Central memory CD8-positive, alpha-beta T cell (primary cell): ENCODE data around the gene GRK1.
"Not testable (repeated sequence)": the region's sequence is repeated elsewhere in the genome, so short reads cannot be mapped to it uniquely, and the experiment has no call there.

Source experiments
- ATAC-seq: fragments of 150-1000 bp; cut with Tn5 transposase; replicated peaks from 2 replicates; pipeline ENCODE4 v1.10.0; 2022; ENCODE audit warnings: mild to moderate bottlenecking, moderate FRiP score, moderate number of reproducible peaks; ENCODE audit not compliant: poor library complexity, severe bottlenecking; ENCODE audit errors: extremely low read depth
- DNase-seq, 2 donors: peaks; one replicate each; pipeline ENCODE4 v3.0.0; 2021; ENCODE audit warnings: low spot score in 2 of 2
- H3K27ac Mint-ChIP-seq: one replicate; pipeline ENCODE4 v1.8.0; 2022; ENCODE audit warnings: low read depth, mild to moderate bottlenecking, moderate library complexity, mixed read lengths
- H3K27me3 Mint-ChIP-seq: one replicate; pipeline ENCODE4 v1.8.0; 2022; ENCODE audit warnings: mixed read lengths
- H3K36me3 Mint-ChIP-seq: one replicate; pipeline ENCODE4 v1.8.0; 2022; ENCODE audit warnings: mild to moderate bottlenecking, moderate library complexity, mixed read lengths; ENCODE audit not compliant: insufficient read depth
- H3K4me1 Mint-ChIP-seq: one replicate; pipeline ENCODE4 v1.8.0; 2022; ENCODE audit warnings: mixed read lengths
- H3K4me3 Mint-ChIP-seq: one replicate; pipeline ENCODE4 v1.8.0; 2022; ENCODE audit warnings: mild to moderate bottlenecking, moderate library complexity, mixed read lengths
- H3K9me3 Mint-ChIP-seq: one replicate; pipeline ENCODE4 v1.8.0; 2022; ENCODE audit warnings: mixed read lengths

GRK1 gene

GRCh38 chr13:113724780-113725315 is 57.8 kb downstream of the GRK1 start:
- no peaks in the 10 kb centered on the region for H3K9me3 Mint-ChIP-seq
- peak overlapping the region; percentile 97 for H3K27ac Mint-ChIP-seq
- H3K4me3 Mint-ChIP-seq: peak overlapping the region; percentile 75
- H3K4me1 Mint-ChIP-seq: peaks cover 4% of the 10 kb centered on the region
- H3K36me3 Mint-ChIP-seq: peaks cover 18% of the 10 kb centered on the region
- peak; percentile 92 for ATAC-seq
- peaks cover 8% of the 10 kb centered on the region for H3K27me3 Mint-ChIP-seq
- DNase-seq: peak; percentile 82 to 85

DNA sequence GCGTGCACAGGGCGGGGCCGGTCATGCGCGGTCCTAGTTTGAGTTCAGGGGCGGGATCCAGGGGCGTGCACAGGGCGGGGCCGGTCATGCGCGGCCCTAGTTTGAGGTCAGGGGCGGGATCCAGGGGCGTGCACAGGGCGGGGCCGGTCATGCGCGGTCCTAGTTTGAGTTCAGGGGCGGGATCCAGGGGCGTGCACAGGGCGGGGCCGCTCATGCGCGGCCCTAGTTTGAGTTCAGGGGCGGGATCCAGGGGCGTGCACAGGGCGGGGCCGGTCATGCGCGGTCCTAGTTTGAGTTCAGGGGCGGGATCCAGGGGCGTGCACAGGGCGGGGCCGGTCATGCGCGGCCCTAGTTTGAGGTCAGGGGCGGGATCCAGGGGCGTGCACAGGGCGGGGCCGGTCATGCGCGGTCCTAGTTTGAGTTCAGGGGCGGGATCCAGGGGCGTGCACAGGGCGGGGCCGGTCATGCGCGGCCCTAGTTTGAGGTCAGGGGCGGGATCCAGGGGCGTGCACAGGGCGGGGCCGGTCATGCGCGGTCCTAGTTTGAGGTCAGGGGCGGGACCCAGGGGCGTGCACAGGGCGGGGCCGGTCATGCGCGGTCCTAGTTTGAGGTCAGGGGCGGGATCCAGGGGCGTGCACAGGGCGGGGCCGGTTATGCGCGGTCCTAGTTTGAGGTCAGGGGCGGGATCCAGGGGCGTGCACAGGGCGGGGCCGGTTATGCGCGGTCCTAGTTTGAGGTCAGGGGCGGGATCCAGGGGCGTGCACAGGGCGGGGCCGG is 58.5 kb downstream of the GRK1 start:
- H3K27me3 Mint-ChIP-seq, H3K4me1 Mint-ChIP-seq, ATAC-seq, H3K9me3 Mint-ChIP-seq: not testable (repeated sequence)
- Mint-ChIP-seq H3K4me3 (peak overlapping the region; percentile 75), H3K36me3 (peaks cover 18% of the 10 kb centered on the region), H3K27ac (peak overlapping the region; percentile 97)
- DNase-seq: peak; percentile 37 to 48

GRCh38 chr13:113726106-113726821 is 59.2 kb downstream of the GRK1 start:
- H3K4me3 Mint-ChIP-seq: peak overlapping the region; percentile 37
- H3K4me1 Mint-ChIP-seq, ATAC-seq, H3K9me3 Mint-ChIP-seq, H3K27me3 Mint-ChIP-seq: not testable (repeated sequence)
- peak overlapping the region; percentile 22 for H3K27ac Mint-ChIP-seq
- H3K36me3 Mint-ChIP-seq: peaks cover 18% of the 10 kb centered on the region
- DNase-seq: peak in 1 of 2 donors; percentile 22

GRCh38 chr13:113726961-113727411 is 60.0 kb downstream of the GRK1 start:
- Mint-ChIP-seq H3K4me3 (no peak overlapping the region), H3K27ac (no peak overlapping the region)
- no peak for DNase-seq

GRCh38 chr13:113728571-113729054 is 61.6 kb downstream of the GRK1 start:
- peaks cover 17% of the 10 kb centered on the region for H3K36me3 Mint-ChIP-seq
- H3K4me3 Mint-ChIP-seq: no peak overlapping the region
- peaks cover 4% of the 10 kb centered on the region for H3K4me1 Mint-ChIP-seq
- ATAC-seq: no peak
- H3K27me3 Mint-ChIP-seq: peaks cover 8% of the 10 kb centered on the region
- H3K9me3 Mint-ChIP-seq: no peaks in the 10 kb centered on the region
- DNase-seq: no peak
- H3K27ac Mint-ChIP-seq: no peak overlapping the region

More at GRCh38 chr13:113726961-113727411, 60.0 kb downstream of the GRK1 start:
- Mint-ChIP-seq H3K9me3 (no peaks in the 10 kb centered on the region), H3K4me1 (peaks cover 4% of the 10 kb centered on the region), H3K36me3 (peaks cover 18% of the 10 kb centered on the region), H3K27me3 (peaks cover 8% of the 10 kb centered on the region)
- no peak for ATAC-seq

GRCh38 chr13:113729187-113730019 is 62.4 kb downstream of the GRK1 start:
- no peak overlapping the region for H3K4me3 Mint-ChIP-seq
- H3K27ac Mint-ChIP-seq: no peak overlapping the region
- ATAC-seq (no peak), DNase-seq (no peak)
- peaks cover 4% of the 10 kb centered on the region for H3K4me1 Mint-ChIP-seq
- no peaks in the 10 kb centered on the region for H3K9me3 Mint-ChIP-seq
- H3K27me3 Mint-ChIP-seq: peaks cover 8% of the 10 kb centered on the region
- peaks cover 16% of the 10 kb centered on the region for H3K36me3 Mint-ChIP-seq

DNA sequence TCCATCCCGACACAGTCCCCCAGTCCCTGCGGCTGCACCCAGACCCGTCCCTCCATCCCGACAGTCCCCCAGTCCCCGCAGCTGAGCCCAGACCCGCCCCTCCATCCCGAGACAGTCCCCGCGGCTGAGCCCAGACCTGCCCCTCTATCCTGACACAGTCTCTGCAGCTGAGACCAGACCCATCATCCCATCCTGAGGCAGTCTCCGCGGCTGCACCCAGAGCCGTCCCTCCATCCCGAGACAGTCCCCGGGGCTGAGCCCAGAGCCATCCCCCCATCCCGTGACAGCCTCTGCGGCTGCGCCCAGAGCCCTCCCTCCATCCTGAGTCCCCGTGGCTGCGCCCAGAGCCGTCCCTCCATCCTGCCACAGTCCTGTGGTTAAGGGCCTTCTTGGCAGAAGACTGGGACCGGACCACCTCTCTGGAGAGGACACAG is 63.3 kb downstream of the GRK1 start:
- no peak overlapping the region for H3K4me3 Mint-ChIP-seq
- ATAC-seq (no peak), DNase-seq (no peak)
- no peak overlapping the region for H3K27ac Mint-ChIP-seq
- peaks cover 8% of the 10 kb centered on the region for H3K27me3 Mint-ChIP-seq
- H3K36me3 Mint-ChIP-seq: peaks cover 9% of the 10 kb centered on the region
- H3K9me3 Mint-ChIP-seq: no peaks in the 10 kb centered on the region
- H3K4me1 Mint-ChIP-seq: no peaks in the 10 kb centered on the region

- DNase-seq (no peak), ATAC-seq (no peak)
- no peak overlapping the region for H3K4me3 Mint-ChIP-seq
- peaks cover 8% of the 10 kb centered on the region for H3K36me3 Mint-ChIP-seq
- H3K27me3 Mint-ChIP-seq: peaks cover 8% of the 10 kb centered on the region
- no peaks in the 10 kb centered on the region for H3K9me3 Mint-ChIP-seq
- H3K4me1 Mint-ChIP-seq: no peaks in the 10 kb centered on the region
- no peak overlapping the region for H3K27ac Mint-ChIP-seq
Measured at GRCh38 chr13:113730831-113731191, 63.8 kb downstream of the GRK1 start.

GRCh38 chr13:113731192-113732175 is 64.5 kb downstream of the GRK1 start:
- no peak for DNase-seq
- ATAC-seq: no peak
- Mint-ChIP-seq H3K9me3 (no peaks in the 10 kb centered on the region), H3K36me3 (peaks cover 5% of the 10 kb centered on the region), H3K27me3 (peaks cover 8% of the 10 kb centered on the region), H3K4me3 (no peak overlapping the region), H3K27ac (no peak overlapping the region), H3K4me1 (no peaks in the 10 kb centered on the region)

DNA sequence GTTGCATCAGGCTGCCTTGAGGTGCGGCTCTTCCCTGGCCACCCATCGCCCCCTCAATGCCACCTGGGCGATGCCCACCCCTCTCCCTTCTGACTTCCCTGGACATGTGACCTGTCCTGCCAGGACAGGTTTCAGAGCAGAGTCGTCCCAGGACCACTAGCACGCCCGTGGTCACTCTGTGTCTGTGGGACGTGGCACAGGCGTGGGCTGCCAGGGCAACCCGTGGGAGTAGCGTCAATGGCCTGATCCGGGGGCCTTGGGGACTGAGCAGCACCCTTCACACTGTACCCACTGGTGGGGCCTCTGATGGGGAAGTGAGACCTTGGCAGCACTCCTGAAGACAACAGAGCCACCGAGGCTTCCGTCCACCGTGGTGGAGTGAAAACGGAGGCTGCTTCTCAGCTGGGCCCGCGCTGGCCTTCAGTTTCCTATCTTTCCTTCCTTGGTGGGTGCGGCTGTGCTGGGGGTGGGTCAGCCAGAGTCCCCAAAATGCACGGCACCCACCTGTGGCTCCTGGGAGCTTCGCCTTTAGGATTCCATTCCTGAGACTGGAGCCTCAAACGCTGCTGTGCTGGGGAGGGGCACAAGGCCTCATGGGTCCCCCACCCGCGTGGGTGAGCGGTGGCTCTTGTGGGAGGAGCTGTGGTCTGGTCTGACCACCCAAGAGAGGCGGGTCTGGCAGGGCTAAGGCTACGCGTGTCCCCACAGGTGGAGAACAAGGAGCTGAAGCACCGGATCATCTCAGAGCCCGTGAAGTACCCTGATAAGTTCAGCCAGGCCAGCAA is 65.3 kb downstream of the GRK1 start:
- Mint-ChIP-seq H3K27ac (no peak overlapping the region), H3K27me3 (peaks cover 8% of the 10 kb centered on the region)
- no peak for ATAC-seq

More for the DNA sequence above, 65.3 kb downstream of the GRK1 start:
- Mint-ChIP-seq H3K4me3 (no peak overlapping the region), H3K4me1 (no peaks in the 10 kb centered on the region), H3K36me3 (no peaks in the 10 kb centered on the region), H3K9me3 (no peaks in the 10 kb centered on the region)
- no peak for DNase-seq
